HG02623 (cell line): ENCODE data around the gene TTLL9.

Experiments used
- ATAC-seq: cut with Tn5 transposase; IDR thresholded peaks from one replicate; pipeline ENCODE4 v1.9.1; 2021; ENCODE audit warnings: moderate library complexity; ENCODE audit not compliant: unreplicated experiment

Gene TTLL9

DNA sequence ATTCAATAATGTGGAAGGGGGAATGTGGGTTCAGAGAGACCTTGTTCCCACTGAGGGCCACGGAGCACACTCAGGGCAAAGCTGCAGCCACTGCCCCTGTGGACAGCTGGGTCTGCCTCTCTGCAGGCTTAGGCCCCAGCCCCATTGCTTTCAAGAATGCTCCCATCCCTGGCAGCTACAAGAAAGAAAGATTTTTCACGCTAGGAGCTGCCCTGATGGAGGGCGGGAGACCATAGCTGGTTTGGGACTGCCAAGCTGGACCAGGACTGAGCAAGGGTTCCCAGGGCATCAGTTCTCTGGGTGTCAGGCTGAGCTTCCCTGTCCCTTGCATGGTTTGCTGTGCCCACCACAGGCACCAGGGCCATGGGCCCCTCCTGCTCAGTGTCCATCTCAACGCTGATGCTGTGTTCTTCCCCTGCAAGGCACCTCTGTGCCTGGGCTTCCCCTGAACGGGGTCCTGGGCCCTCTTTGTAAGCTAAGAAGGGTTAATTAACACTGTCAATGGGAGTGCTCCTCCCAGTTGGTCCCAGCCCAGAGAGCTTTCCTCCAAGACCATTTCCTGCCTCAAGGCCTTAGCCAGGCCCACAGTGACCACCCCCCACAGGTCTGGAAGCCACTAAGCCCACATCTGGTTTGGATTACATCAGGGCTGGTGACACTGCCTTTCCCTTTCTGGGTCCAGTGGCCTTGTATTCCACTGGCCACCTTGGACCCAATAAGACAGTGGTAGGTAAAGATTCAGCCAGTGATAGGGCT is 33.4 kb upstream of the TTLL9 start:
- no peak for ATAC-seq

DNA sequence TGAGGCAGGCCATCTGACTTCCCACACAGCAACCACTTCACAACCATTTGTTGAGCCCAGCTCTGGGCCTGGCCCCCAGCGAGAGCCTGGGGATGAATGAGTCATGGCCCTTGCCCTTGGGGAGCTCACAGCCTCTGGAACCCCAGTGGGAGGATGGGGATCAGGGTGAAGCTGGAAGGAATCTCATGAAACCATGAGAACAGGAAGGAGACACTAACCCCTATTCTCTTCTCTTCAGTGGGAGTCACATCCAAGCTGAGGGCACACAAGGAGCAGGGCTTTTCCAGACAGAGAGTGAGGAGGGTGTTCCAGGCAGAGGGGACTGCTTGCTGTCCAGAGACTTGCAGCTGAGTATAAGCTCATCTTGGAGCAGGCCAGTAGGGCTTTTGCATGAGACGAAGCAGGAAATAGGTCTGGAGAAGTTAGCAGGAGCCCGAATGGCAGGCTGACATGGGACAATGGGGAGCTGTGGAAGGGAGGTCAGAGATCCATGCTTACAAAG is 32.5 kb upstream of the TTLL9 start:
- no peak for ATAC-seq

DNA sequence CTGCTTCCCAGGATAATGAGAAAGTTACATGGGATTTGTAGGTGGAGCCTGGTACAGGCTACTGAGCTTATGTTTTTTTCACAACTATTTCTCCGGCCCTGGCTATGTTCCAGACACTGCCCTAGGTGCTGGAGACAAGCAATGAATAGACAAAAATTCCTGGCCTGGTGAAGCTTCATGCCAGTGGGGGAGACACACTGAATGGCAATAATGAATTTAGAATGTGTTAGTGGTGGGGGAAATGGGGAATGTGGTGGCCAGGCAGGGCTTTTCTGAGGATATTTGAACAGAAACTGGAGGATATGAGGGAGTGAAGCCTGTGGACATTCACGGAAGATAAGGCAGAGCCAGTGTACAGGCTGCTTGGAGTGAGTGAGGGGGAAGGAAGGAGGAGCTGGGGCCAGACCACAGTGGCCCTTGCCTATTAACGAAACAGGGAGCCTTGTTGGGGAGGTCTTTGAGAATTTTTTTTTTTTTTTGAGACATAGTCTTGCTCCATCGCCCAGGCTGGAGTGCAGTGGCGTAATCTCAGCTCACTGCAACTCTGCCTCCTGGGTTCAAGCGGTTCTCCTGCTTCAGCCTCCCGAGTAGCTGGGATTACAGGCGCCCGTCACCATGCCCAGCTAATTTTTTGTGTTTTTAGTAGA is 31.7 kb upstream of the TTLL9 start:
- no peak for ATAC-seq

DNA sequence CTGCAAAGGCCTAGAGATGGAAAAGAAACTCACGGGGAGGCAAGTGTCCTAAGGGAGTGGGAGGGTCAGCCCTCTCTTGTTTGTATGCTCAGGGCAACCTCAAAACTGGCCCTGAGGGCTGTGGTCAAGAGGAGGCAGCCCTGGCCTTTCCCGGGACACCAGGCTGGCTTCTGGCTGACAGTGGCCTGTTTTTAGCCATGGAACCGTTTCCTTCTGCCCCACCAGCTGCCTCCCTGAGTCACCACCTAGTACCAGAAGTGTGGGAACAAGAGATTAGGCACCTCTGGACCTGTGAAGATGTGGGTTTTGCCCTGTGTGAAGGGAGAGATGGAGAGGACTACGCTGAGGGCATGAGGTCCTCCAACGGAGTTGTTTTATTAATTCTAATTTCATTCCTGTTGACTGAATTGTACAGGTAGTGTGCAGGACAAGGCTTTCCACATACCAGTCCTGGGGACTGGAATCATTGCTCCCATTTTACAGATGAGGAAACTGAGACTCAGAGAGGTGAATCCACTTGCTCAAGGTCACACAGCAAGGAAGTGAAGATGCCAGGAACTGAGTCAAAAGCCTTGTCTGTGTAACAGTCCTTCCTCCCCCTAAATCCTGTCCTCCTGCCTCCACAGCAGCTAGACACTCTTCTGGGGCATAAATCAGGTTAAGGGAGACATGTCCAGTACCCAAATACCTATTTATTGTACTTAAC is 30.5 kb upstream of the TTLL9 start:
- ATAC-seq, result no peak

DNA sequence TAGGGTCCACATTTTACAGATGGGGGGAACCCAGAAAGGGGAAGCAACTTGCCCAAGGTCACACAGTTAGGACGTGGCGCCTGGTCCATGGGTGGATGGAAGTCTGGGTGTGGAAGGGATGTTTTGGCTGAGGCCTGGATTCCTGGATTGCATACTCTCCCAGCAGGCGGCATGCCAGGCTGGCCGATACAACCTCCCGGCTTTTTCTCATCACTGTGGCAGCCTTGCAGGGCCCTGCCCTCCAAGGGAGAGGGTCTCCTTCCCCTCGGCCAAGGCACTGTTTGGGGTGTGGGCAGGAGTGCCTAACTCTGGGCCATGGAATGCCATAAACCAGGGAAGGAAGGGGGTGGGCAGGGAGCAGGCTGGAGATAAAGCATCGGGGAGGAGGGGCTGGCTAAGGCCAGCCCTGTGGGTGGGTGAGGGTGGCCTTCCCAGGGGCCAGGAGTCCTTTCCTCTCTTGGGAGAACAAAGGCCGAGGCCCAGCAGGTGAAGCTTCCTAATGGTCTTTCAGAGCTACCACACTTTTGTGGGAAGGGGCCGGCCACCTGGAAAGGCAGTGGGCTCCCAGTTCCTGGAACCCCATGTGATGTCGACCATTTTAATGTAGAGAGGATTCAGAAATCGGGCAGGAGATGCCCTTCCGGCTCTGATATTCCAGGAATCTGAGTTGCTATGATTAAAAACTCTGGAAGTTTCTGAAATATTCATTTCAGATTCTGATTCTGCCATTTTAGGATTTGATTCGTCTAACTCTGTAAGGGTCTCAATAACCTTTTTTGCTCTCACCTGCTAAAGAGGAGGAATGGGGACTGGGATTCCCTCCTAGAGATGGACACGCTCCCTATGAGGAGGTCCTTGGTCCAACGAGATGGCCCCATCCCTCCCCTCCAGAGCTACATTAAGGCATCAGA is 29.3 kb upstream of the TTLL9 start:
- no peak for ATAC-seq

DNA sequence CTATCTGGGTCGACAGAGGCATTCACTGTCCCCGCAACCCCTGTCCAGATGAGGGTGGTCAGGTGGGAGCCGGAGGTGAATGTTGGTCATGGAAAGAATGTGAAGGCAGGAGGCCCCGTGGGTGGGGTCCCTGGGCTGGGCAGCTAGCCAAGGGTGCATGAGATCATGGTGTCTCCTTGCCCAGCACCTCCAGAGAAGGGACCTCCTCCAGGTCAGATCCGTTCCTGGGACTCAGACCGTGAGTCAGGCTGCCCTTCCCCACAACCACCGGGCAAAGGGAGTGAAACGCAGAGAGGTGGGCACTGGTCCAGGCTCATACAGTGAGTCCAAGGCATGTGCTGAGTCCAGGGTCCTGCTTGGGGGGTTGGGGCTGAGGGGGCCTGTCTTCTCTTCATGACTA is 28.5 kb upstream of the TTLL9 start:
- no peak for ATAC-seq

DNA sequence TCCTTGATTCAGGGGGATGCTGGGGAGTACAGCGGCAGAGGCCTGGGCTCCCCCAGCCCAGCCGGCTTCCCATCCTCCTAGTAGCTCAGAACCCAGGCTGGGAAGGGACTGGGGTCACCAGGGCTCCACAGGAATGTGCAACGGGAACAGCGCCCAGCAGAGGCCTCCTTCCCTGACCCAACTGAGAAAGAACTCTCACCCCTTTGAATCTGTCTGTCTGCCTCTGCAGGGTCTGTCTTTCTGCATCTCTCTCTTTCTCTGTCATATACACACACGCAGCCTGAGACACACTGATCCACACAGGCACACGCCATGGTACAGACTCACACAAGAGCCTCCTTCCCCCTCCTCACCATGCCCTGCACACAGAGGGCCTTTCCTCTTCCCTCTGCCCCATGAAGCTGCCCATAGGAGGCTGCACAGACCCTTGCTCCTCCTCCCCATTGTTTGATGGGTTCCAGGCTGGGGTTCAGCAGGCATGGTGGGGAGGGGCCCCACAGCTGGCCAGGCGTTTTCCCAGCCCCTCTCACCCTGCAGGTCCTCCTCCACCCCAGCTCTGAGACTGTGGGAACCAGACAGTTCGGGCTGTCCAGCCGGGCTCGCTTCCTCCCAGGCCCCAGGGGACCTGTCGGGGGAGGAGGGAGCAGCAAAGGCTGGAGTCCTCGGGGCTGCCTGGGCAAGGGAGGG is 27.8 kb upstream of the TTLL9 start:
- ATAC-seq, result no peak

DNA sequence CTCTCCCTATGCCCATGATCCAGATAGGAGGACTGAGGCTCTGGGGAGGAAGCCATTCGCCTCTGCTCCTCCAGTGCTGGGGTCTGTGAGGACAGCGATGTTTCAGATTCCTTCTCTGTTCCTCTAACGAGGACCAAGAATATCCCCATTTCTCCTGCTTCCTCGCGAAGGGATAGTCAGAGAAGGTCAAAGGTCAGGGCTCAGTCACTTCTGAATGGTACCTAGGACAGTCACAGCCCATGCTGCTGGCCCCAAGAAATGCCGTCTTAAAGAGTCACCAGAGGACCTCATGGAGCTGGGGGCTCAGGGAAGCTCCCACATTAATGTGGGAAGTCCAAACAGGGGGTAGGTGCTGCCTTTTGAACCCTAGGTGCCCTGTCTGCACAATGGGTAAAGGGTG is 27.1 kb upstream of the TTLL9 start:
- ATAC-seq, result no peak

DNA sequence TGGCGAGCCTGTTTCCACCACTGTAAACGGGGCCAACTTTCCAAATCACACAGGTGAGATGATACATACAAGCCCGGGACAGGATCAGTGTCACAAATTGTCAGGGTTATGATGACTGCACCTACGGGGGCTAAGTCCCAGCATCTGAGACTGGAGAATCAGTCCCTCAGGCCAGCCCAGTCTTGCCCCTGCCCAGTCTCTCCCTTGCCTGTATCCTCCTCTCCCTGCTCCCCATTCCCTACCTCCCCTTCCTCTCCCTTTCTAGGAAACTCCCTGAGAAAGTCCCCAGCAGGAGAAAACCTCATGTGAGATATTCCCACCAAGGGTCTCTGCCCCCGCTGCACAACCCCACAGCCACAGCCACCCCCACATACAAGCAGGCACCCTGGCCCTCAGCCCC is 26.6 kb upstream of the TTLL9 start:
- ATAC-seq, result no peak

DNA sequence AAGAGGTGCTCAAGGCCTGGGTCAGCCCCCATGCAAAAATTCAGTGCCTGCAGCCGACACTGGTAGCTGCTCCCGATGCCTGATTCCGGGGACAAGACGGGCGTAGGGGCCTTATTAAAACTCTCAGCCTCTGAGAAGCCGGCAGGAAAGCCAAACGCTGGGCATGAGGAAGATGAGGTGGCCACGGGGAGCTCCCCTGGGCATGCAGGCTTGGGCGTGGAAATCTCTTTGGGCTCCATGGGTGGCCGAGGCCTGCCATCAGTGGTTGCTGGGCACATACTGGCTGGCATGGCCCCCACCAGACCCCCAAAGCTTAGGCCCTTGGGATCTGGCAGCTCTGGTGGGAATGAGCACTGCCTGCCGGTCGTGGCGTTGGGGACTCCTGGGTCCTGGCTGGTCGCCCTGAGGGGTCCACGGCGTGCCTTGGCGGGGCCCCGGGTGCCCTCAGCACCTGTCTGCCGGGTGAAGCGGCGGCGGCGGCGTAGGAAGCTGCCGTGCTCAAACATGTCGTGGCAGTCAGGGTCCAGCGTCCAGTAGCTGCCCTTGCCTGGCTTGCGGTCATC is 25.6 kb upstream of the TTLL9 start:
- ATAC-seq, result no peak

DNA sequence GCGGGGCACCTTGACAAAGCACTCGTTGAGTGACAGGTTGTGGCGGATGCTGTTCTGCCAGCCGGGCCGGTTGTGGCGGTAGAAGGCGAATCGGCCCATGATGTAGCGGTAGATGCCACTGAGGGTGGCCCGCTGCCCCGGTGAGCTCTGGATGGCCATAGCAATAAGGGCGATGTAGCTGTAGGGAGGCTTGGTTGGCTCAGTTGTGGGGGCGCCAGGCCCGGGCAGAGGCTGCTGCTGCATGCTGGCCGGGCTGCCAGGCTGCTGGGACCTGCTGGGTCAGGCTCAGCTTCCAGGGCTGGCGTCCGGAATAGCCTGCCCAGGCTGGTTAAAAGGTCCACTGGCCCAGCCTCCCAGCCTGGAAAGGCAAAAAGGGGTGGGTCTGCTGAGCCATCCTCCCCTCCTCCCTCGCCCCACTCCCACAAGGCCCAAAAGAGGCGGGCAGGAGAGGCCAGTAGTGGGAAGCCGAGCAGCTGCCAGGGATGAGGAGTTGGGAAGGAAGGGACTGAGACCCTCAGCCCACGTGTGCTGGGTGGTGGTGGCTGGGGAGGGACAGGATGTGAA is 25.1 kb upstream of the TTLL9 start, which contains the start of gene FOXS1:
FOXS1 (minus strand) TSS at position 305 of the 564 bp plus-strand sequence; CDS start at position 243, 62 bp downstream.
- ATAC-seq, result no peak

DNA sequence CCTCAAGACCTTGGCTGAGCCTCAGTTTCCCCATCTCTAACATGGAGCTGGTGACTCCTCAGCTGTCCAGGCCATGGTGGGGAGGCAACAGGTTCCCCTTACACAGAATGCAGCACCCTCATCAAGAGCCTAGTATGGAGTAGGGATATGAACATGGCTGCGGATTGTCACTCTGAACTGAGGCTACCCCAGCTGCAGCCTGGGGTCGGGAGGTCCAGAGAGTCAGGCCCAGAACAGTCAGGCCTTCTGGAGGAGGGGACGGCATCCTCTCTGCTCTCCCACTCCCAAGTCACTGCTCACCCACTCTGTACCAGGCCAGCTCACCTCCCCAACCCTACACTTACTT is 23.7 kb upstream of the TTLL9 start:
- no peak for ATAC-seq

DNA sequence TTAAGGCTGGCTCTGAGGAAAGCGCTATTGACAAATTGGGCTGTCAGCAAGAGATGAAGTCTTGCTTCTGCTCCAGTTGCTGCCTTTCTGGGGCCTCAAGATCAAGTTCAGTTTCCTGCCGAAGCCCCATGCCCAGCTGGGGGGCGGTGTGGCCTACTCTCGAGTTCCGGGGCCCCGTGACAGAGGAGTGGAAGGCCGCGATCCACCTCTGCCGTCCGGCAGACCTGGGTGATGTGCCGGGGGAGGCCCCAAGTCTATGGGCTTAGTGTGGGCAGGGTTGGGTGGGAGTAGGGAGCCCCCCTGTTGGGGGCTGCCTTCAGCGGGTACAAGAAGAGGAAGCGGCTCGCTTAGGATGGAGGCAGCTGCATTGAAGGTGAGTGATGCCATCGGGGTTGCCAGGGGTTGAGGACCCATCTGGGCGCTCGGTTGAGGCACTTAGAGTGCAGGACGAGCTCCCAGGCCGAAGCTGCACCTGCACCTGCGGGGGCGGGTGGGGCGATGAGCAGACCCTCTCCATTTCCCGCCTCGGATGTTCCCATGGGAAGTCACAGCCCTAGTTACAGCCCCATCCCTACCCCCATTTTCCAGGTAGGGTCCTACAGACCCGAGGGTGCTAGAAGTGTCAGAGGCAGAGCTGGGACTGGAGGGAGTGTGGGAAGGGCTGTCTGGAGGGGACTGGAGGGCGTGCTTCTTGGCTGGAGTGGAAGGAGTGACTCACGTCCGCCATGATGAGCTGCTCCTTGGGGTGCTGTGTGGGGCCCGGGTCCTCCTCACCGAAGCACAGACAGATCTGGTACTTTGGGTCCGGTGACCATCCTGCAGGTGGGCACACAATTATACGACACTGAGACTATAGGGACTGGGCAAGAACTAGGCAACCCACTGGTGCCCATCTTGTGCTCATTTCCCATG is 22.1 kb upstream of the TTLL9 start:
- no peak for ATAC-seq

DNA sequence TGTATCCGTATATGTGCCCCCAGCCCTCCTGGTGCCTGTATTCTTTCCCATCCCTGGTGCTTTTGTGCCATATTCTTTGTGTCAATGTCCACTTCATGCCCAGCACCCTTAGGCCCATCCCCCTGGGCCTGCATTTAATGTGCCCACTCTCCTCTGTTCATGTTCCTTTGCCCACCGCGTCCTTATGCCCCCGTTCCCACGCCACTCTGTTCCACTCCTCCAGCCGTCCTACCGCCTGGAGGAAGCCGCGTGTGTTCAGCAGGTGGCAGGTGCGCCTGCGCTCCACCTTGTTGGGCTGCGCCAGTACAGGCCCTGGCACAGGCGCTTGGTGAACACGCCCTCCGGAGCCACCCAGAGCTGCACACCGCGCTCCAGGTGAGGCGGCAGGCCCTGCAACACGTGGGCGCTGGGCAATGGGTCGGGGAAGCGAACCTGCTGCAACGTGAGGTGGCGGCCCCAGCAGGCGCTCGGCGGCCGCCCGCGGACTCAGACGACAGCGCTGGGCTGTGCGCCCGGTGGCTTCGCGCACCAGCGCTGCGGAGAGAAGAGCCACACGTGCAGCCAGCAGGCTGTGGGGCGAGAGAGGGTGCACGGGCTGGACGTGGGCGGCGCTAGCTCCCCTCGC is 21.0 kb upstream of the TTLL9 start:
- ATAC-seq, result no peak

DNA sequence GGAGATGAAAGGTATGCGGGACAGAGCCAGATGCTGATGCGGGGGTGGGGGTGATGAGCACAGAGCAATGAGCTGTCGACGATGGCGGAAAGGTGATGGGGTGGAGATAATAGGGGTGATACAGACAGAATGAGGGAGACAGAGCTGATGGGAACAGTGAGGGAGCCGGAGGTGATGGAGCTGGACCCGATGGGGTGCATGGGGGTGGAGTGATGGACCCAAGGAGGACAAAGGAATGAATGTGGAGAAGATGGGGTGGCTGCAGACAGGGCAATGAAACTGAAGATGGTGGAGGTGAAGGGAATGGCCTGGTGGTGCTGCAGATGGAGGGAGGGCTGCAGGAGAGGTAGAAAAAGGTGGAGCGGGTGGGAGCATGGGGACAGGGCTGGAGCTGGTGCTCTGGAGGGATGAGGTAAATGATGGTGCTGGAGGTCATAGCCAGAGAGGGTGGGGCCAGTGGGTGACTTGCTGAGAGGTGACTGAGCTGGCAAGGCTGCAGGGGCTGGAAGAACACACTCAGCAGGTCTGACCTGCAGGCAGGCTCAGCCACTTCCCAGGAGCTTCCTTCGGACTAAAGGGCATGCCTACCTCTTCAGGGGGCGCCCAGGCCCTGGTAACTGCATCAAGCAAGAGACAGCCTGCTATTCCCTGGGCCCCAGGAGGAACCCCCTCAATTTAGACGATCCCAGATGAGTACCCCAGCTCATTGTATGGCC is 19.0 kb upstream of the TTLL9 start:
- no peak for ATAC-seq

DNA sequence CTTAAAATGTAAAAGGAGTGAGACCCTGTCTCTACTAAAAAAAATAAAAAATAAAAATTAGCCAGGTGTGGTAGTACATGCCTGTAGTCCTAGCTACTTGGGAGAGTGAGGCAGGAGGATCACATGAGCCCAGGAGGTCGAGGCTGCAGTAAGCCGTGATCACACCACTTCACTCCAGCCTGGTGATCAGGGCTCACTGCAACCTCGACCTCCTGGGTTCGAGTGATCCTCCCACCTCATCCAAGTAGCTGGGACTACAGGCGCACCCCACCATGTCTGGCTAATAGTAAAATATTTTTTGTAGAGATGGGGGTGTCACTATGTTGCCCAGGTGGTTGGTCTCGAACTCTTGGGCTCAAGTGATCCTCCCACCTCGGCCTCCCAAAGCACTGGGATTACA is 17.0 kb upstream of the TTLL9 start:
- no peak for ATAC-seq

DNA sequence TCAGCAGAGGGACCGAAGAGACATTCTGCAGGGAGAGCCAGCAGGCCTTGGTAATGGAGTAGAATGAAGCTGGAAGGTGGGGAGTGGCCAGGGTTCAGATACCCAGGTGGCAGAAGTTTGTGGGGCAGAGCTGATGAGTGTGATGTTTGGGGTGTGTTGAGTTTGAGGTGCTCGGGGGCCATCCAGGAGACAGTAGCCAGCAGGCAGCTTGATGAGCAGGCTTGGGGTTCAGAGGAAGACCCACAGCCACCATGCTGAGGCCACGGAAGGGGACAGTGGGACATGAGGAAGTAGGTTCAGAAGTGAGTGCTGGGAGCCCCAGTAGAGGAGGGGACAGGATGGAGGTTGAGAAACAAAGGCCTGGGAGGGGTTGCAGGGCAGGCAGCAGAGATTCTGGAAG is 13.9 kb upstream of the TTLL9 start:
- no peak for ATAC-seq
